HG02588 (cell line): ENCODE measurements around the gene FBN3.
"Not testable (repeated sequence)": the region's sequence is repeated elsewhere in the genome, so short reads cannot be mapped to it uniquely, and the experiment has no call there.

ENCODE experiments used
- ATAC-seq: cut with Tn5 transposase; IDR thresholded peaks from one replicate; pipeline ENCODE4 v1.9.1; 2021; ENCODE audit warnings: mild to moderate bottlenecking, moderate library complexity; ENCODE audit not compliant: unreplicated experiment

The FBN3 gene

GRCh38 chr19:8120636-8121480, 28.5 kb downstream of the FBN3 start:
- no peak for ATAC-seq

GRCh38 chr19:8117991-8118390, 31.4 kb downstream of the FBN3 start:
- no peak for ATAC-seq

- ATAC-seq = no peak
Observed at GRCh38 chr19:8116437-8117293, 32.7 kb downstream of the FBN3 start.

- ATAC-seq = no peak
Observed at GRCh38 chr19:8115805-8116396, 33.5 kb downstream of the FBN3 start.

GRCh38 chr19:8113017-8113416, 36.4 kb downstream of the FBN3 start:
- ATAC-seq = no peak

GRCh38 chr19:8111376-8111775, 38.0 kb downstream of the FBN3 start:
- no peak for ATAC-seq

- ATAC-seq = no peak
Observed at GRCh38 chr19:8110931-8111330, 38.5 kb downstream of the FBN3 start.

- ATAC-seq = no peak
Observed at GRCh38 chr19:8109890-8110662, 39.3 kb downstream of the FBN3 start.

GRCh38 chr19:8109455-8109854, 39.9 kb downstream of the FBN3 start:
- no peak for ATAC-seq

- ATAC-seq = no peak
Observed at GRCh38 chr19:8108560-8109445, 40.6 kb downstream of the FBN3 start.

GRCh38 chr19:8107301-8107903, 42.0 kb downstream of the FBN3 start:
- ATAC-seq = no peak

- ATAC-seq = no peak
Observed at GRCh38 chr19:8105471-8105870, 43.9 kb downstream of the FBN3 start.

GRCh38 chr19:8101910-8102309, 47.5 kb downstream of the FBN3 start:
- ATAC-seq = not testable (repeated sequence)

- no peak for ATAC-seq
Observed at GRCh38 chr19:8101311-8101710, 48.1 kb downstream of the FBN3 start.

GRCh38 chr19:8097681-8098567, 51.5 kb downstream of the FBN3 start:
- no peak for ATAC-seq

GRCh38 chr19:8097198-8097597, 52.2 kb downstream of the FBN3 start:
- no peak for ATAC-seq

- ATAC-seq = no peak
Observed at GRCh38 chr19:8096071-8096470, 53.3 kb downstream of the FBN3 start.

GRCh38 chr19:8095354-8095886, 54.0 kb downstream of the FBN3 start:
- no peak for ATAC-seq
